NT2/D1 (cell line): ENCODE results near the gene DCHS1.
"Not testable (repeated sequence)": the region's sequence is repeated elsewhere in the genome, so short reads cannot be mapped to it uniquely, and the experiment has no call there.

ENCODE experiments used
- DNase-seq: peaks from one replicate; pipeline ENCODE4 v3.0.0-alpha.2; 2011; ENCODE audit warnings: low read depth, low spot score
- H3K27me3 ChIP-seq: 2 replicates; pipeline ENCODE4 v1.6.0; 2011; ENCODE audit warnings: mild to moderate bottlenecking; ENCODE audit not compliant: insufficient read length, insufficient read depth
- H3K36me3 ChIP-seq: 2 replicates; pipeline ENCODE4 v1.6.1; 2011; ENCODE audit warnings: mild to moderate bottlenecking, low read length, mixed read lengths; ENCODE audit not compliant: insufficient read depth, insufficient read length
- H3K4me1 ChIP-seq: 2 replicates; pipeline ENCODE4 v1.5.1; 2011; ENCODE audit not compliant: insufficient read depth, insufficient read length
- H3K4me3 ChIP-seq: 2 replicates; pipeline ENCODE4 v1.5.1; 2011; ENCODE audit warnings: low read depth; ENCODE audit not compliant: insufficient read length
- H3K9ac ChIP-seq: 2 replicates; pipeline ENCODE4 v1.6.0; 2011; ENCODE audit warnings: low read depth; ENCODE audit not compliant: insufficient read length
- H3K9me3 ChIP-seq: 2 replicates; pipeline ENCODE4 v1.5.1; 2011; ENCODE audit warnings: mild to moderate bottlenecking, low read length; ENCODE audit not compliant: insufficient read depth
- SUZ12 ChIP-seq: IDR thresholded peaks from 2 replicates; pipeline ENCODE4 v1.6.1; 2011; ENCODE audit not compliant: insufficient read length, insufficient read depth; ENCODE audit errors: extremely low read depth
- YY1 ChIP-seq: IDR thresholded peaks from 2 replicates; pipeline ENCODE4 v1.6.1; 2011; ENCODE audit not compliant: insufficient read length, insufficient read depth
- ZNF274 ChIP-seq: IDR thresholded peaks from 2 replicates; pipeline ENCODE4 v1.6.1; 2011; ENCODE audit warnings: mild to moderate bottlenecking, low read depth, low read length

DCHS1 gene

GRCh38 chr11:6692128-6692527 is 36.5 kb upstream of the DCHS1 start:
- Histone ChIP-seq H3K4me1 (no peaks in the 10 kb centered on the region), H3K4me3 (no peak overlapping the region), H3K9ac (no peak overlapping the region), H3K36me3 (no peaks in the 10 kb centered on the region), H3K27me3 (no peaks in the 10 kb centered on the region), H3K9me3 (peaks cover 14% of the 10 kb centered on the region; the same call in 1 of the 2 replicates)
- TF ChIP-seq SUZ12 (no peak), YY1 (no peak), ZNF274 (no peak)
- DNase-seq, result no peak

- not testable (repeated sequence) for H3K36me3 ChIP-seq, H3K4me3 ChIP-seq, H3K9ac ChIP-seq, H3K27me3 ChIP-seq, DNase-seq, H3K4me1 ChIP-seq
- H3K9me3 ChIP-seq, result peaks cover 21% of the 10 kb centered on the region; the same call in 1 of the 2 replicates
Observed at GRCh38 chr11:6690431-6691132, 35.0 kb upstream of the DCHS1 start.

- H3K4me1 ChIP-seq, result no peaks in the 10 kb centered on the region
- H3K36me3 ChIP-seq, result no peaks in the 10 kb centered on the region
- TF ChIP-seq SUZ12 (no peak), ZNF274 (no peak), YY1 (no peak)
Observed at GRCh38 chr11:6687876-6688275, 32.3 kb upstream of the DCHS1 start.

GRCh38 chr11:6686006-6686405 is 30.4 kb upstream of the DCHS1 start:
- no peak overlapping the region for H3K9ac ChIP-seq
- no peak for TF ChIP-seq YY1
- TF ChIP-seq SUZ12, result no peak
- TF ChIP-seq ZNF274, result no peak
- H3K4me3 ChIP-seq, result no peak overlapping the region
- H3K36me3 ChIP-seq, result peaks cover 16% of the 10 kb centered on the region
- no peaks in the 10 kb centered on the region for H3K27me3 ChIP-seq
- H3K4me1 ChIP-seq, result no peaks in the 10 kb centered on the region
- DNase-seq, result no peak
- peaks cover 21% of the 10 kb centered on the region; the same call in 1 of the 2 replicates for H3K9me3 ChIP-seq

More at GRCh38 chr11:6687876-6688275, 32.3 kb upstream of the DCHS1 start:
- peaks cover 21% of the 10 kb centered on the region; the same call in 1 of the 2 replicates for H3K9me3 ChIP-seq
- no peak for DNase-seq
- no peak overlapping the region for H3K9ac ChIP-seq
- H3K27me3 ChIP-seq, result no peaks in the 10 kb centered on the region
- H3K4me3 ChIP-seq, result no peak overlapping the region

- H3K4me3 ChIP-seq, H3K27me3 ChIP-seq, H3K4me1 ChIP-seq, DNase-seq: not testable (repeated sequence)
- H3K9me3 ChIP-seq, result peaks cover 13% of the 10 kb centered on the region; the same call in 1 of the 2 replicates
- peak overlapping the region; percentile 69 for H3K9ac ChIP-seq
- H3K36me3 ChIP-seq, result peaks cover 26% of the 10 kb centered on the region
Observed at GRCh38 chr11:6684068-6684467, 28.5 kb upstream of the DCHS1 start.

- Histone ChIP-seq H3K4me1 (no peaks in the 10 kb centered on the region), H3K9ac (peak within 1 kb of the TSS; percentile 99), H3K4me3 (peak within 1 kb of the TSS; percentile 99), H3K36me3 (peaks cover 26% of the 10 kb centered on the region), H3K9me3 (peaks cover 11% of the 10 kb centered on the region; the same call in 1 of the 2 replicates), H3K27me3 (no peaks in the 10 kb centered on the region)
- DNase-seq, result peak; percentile 98
- TF ChIP-seq ZNF274 (no peak), SUZ12 (no peak), YY1 (peak; percentile 14)
Observed at GRCh38 chr11:6682936-6683861, 27.6 kb upstream of the DCHS1 start, which contains the start of gene MRPL17. Gene MRPL17, minus strand, starts transcription at chr11:6683340. Its CDS starts 44 bp downstream, at chr11:6683296.

GRCh38 chr11:6682591-6682935 is 27.0 kb upstream of the DCHS1 start:
- no peaks in the 10 kb centered on the region for H3K4me1 ChIP-seq
- no peak for DNase-seq
- peak overlapping the region; percentile 99 for H3K9ac ChIP-seq
- H3K27me3 ChIP-seq, result no peaks in the 10 kb centered on the region
- TF ChIP-seq SUZ12 (no peak), ZNF274 (no peak), YY1 (no peak)
- peaks cover 26% of the 10 kb centered on the region for H3K36me3 ChIP-seq
- H3K9me3 ChIP-seq, result peaks cover 11% of the 10 kb centered on the region; the same call in 1 of the 2 replicates
- H3K4me3 ChIP-seq, result peak overlapping the region; percentile 99
